Hippocampal formation (tissue), 2 donors: ENCODE data around the gene MIER3.
"Not testable (repeated sequence)": the region's sequence is repeated elsewhere in the genome, so short reads cannot be mapped to it uniquely, and the experiment has no call there.

Experiments
- DNase-seq, 2 donors: peaks; one replicate each; lab custom pipeline; 2025; lab: John Stamatoyannopoulos, UW

MIER3 gene

GRCh38 chr5:56951946-56952691 is at the start of gene MIER3:
TSS of gene MIER3 (minus strand) at chr5:56952123. CDS start at chr5:56952102, 21 bp downstream.
- DNase-seq, result peak; percentile 50 to 75

- no peak for DNase-seq
Measured at GRCh38 chr5:56995596-56995995, 43.7 kb upstream of the MIER3 start.

- DNase-seq, result no peak
Measured at GRCh38 chr5:56993241-56993640, 41.3 kb upstream of the MIER3 start.

GRCh38 chr5:56989676-56990075 is 37.8 kb upstream of the MIER3 start:
- DNase-seq, result no peak

GRCh38 chr5:56988490-56988889 is 36.6 kb upstream of the MIER3 start:
- DNase-seq, result no peak

GRCh38 chr5:56987171-56987570 is 35.2 kb upstream of the MIER3 start:
- DNase-seq, result no peak

- DNase-seq, result no peak
Measured at GRCh38 chr5:56986626-56986947, 34.7 kb upstream of the MIER3 start.

GRCh38 chr5:56985936-56986625 is 34.2 kb upstream of the MIER3 start:
- DNase-seq, result no peak

GRCh38 chr5:56984445-56984844 is 32.5 kb upstream of the MIER3 start:
- no peak for DNase-seq

- DNase-seq, result no peak
Measured at GRCh38 chr5:56983593-56984361, 31.9 kb upstream of the MIER3 start.

GRCh38 chr5:56981548-56982315 is 29.8 kb upstream of the MIER3 start:
- no peak for DNase-seq

- DNase-seq, result no peak
Measured at GRCh38 chr5:56979968-56980367, 28.0 kb upstream of the MIER3 start.

GRCh38 chr5:56979526-56979925 is 27.6 kb upstream of the MIER3 start:
- not testable (repeated sequence) for DNase-seq

- no peak for DNase-seq
Measured at GRCh38 chr5:56977822-56978221, 25.9 kb upstream of the MIER3 start.

GRCh38 chr5:56977021-56977420 is 25.1 kb upstream of the MIER3 start:
- DNase-seq, result no peak

- DNase-seq, result no peak
Measured at GRCh38 chr5:56974241-56974640, 22.3 kb upstream of the MIER3 start.

GRCh38 chr5:56973473-56973872 is 21.6 kb upstream of the MIER3 start:
- DNase-seq, result no peak

GRCh38 chr5:56971275-56971674 is 19.4 kb upstream of the MIER3 start:
- DNase-seq, result no peak

GRCh38 chr5:56964173-56964572 is 12.2 kb upstream of the MIER3 start:
- no peak for DNase-seq

- no peak for DNase-seq
Measured at GRCh38 chr5:56963246-56963645, 11.3 kb upstream of the MIER3 start.

GRCh38 chr5:56962286-56962685 is 10.4 kb upstream of the MIER3 start:
- no peak for DNase-seq

- no peak for DNase-seq
Measured at GRCh38 chr5:56961746-56962145, 9.8 kb upstream of the MIER3 start.
